NOMO-1 treated with DMSO at 0.1 percent for 48 hours (cell line): ENCODE measurements around the gene SLC37A1.

Experiments used
- DNase-seq: peaks from one replicate; lab custom pipeline; 2025; ENCODE audit not compliant: unreplicated experiment; lab: John Stamatoyannopoulos, UW

Gene SLC37A1

DNA sequence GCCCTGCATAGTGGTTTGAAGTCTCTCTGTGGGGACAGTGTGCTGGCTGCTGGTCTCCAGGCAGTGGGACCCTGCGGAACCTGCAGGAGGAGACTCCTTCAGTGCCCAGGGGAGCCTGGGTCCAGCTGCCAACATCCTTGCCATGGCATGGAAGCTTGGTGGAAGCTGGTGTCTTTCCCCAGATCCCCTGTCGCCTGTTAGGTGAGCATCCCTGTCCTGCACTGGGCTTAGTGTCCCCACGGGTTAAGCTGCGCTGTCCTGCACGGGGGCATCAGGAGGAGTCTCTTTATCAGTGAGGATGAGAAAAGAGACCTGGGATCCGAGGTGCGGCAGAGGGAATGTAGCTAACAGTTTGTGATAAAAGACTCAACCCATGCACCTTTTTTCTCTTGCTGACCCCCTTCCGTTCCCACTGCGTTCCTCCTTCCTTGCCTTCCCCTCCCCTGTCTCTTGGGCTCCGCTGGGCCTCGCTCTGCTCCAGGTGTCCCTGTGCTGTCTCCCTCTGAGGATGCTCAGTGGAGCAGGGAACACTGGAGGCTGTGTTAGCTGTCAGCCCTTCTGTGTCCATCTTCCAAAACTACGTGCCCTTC is 59.3 kb downstream of the SLC37A1 start:
- no peak for DNase-seq

- DNase-seq: no peak
Observed at GRCh38 chr21:42574234-42575027, 60.8 kb downstream of the SLC37A1 start.

- no peak for DNase-seq
Observed at GRCh38 chr21:42575111-42575510, 61.5 kb downstream of the SLC37A1 start.

GRCh38 chr21:42576639-42577038 is 63.0 kb downstream of the SLC37A1 start:
- no peak for DNase-seq

- no peak for DNase-seq
Observed at GRCh38 chr21:42578034-42578433, 64.4 kb downstream of the SLC37A1 start.

- DNase-seq: no peak
Observed at GRCh38 chr21:42578761-42579415, 65.2 kb downstream of the SLC37A1 start.

- no peak for DNase-seq
Observed at GRCh38 chr21:42579456-42580075, 65.9 kb downstream of the SLC37A1 start.

DNA sequence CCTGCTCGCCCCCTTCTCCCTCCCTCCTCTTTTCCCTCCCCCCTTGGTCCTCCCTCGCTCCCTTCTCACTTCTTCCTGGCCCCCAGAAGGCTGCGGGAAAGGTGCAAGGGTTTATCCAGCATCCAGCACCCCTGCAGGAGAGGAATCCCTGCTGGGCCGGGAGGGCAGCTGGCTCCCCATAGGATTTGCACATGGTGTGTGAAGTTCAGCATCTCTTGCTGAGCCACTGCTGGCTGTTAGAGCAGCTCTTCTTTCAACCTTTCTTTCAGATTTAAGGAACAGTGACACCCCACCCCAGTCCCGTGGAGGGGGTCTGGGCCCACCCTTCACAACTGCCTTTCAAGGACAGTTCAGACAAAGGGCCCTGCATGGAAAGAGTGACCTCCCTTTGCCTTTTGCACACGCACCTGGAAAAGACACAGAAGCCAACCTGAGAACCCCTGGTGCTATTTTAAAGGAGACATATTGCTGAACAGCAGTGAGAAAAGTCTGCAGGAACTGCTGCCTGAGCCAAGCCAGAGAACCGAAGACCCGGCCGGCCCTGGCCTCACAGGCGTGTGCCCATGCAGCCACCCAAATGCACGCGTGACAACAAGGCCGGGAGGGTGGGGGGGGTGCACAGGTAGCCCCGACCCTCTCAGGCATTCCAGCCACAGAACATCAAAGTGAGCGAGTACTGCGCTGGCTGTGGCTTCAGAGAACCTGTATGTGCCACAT is 66.6 kb downstream of the SLC37A1 start:
- DNase-seq: no peak

DNA sequence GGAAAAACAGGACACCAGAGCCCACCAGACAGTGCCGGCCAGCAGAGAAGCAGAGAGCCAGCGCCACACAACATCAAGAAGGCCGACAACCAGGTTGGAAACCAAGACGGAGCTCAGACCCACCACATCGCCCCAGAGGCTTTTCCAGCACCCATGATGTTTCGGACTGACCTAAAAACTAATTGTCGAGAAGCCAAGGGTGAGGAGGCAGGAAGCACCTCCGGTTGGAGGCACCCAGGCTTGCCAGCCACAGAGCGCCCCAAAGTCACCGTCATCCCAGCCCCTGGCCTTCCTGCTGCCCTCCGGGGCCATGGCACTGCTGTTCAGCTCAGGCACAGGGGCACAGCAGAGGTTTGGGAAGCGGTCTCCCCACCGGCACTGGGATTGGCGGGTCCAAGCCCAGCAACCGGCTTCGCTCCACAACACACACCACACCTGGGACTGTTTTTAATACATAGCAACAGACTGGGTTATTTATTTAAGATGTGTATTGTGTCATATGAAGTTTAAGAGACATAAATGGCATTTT is 67.2 kb downstream of the SLC37A1 start:
- DNase-seq: no peak

DNA sequence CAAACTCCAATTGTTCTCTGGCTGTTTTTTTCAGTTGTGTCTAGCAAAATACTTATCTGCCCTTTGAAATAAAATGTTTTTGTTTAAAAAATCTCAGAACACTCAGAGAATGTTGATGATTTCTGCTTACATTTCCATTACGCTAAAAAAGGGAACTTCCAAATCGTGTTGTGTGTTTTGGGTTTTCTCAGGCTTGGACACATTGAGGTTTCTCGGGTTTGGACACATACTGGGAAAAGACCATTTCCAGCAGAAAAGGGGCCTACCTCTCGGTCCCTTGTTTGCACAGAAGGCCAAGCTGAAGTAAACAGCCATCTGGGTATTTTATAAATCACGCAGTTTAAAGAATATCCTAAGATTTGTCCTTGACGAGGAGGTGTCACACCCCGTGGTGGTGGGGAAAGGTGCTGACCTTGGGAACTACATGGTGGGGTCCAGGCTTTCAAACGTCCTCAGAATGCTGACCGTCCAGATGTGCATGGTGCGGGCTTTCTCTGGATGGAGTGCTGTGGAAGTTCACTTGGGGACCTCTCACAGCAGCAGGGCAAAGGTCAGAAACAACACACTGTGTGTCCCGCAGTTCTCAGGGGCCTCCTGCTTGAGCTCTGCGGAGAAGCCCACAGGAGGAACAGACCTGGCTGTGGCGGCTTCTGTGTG is 67.8 kb downstream of the SLC37A1 start:
- DNase-seq: no peak

DNA sequence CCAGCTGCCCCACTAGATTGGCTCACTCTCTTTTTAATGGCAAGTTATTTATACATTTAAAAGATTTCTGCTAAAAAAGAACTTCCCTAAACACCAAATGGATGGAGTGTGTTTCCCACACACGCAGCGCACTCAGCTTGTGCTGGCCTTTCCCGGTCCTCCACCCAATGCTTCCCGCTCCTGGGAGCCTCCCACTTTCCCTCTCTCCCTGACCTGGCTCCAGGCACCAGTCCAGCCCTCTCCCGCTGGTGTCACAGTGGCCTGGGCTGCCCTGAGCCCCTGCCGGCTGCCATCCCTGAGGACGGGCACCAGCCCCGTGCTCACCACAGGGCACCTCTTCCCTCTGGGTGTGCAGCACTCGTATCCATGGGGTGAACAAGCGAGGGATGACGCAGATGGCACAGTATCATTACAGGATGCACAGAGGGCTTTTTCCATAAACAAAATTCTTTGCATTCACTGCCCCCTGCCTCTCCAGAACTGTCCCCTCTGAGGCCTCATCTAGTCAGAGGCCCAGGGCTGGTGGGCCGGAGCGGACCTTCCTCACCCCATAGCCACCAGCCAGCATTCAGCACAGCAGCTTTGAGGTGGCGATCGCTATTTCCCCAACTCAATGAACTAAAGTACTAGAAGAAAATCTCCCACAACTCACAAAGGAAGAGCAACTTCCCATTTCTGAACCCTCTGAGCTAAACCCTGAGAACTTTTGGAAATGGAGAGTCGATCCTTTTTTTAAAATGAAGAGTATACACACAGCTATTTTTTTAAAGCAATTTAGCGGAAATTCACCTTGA is 68.5 kb downstream of the SLC37A1 start:
- DNase-seq: peak; percentile 15

DNA sequence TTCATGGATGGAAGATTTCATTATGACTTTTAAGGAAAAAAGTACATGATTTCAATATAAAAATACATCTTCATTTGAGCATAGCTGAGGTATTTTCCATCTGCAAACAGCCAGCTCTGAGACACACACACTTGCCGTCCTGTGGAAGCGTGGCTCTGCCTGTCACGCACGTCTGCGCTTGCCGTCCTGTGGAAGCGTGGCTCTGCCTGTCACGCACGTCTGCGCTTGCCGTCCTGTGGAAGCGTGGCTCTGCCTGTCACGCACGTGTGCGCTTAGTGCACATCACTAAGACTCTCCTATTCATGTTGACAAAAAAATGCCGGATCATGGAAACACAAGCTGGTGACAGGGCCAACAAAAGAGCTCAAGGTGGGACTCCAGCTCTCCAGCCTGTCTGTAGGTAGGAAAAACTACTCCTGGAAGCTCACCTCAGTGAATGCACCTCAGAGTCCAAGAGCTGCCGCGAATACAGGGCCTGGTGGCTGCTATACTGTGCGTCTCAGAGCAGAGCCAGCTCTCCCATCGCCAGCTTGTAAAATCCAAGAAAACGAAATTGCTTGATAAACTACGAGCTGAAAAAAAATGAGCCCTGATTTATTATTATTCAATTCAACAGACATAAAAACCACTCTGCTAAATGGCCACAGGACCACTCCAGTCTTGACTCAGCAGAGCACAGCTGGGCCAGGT is 69.3 kb downstream of the SLC37A1 start:
- no peak for DNase-seq

GRCh38 chr21:42583477-42584295 is 70.0 kb downstream of the SLC37A1 start:
- no peak for DNase-seq

GRCh38 chr21:42584296-42584641 is 70.6 kb downstream of the SLC37A1 start:
- DNase-seq: no peak

GRCh38 chr21:42585881-42586280 is 72.2 kb downstream of the SLC37A1 start:
- no peak for DNase-seq

- no peak for DNase-seq
Observed at GRCh38 chr21:42586406-42586805, 72.8 kb downstream of the SLC37A1 start.

DNA sequence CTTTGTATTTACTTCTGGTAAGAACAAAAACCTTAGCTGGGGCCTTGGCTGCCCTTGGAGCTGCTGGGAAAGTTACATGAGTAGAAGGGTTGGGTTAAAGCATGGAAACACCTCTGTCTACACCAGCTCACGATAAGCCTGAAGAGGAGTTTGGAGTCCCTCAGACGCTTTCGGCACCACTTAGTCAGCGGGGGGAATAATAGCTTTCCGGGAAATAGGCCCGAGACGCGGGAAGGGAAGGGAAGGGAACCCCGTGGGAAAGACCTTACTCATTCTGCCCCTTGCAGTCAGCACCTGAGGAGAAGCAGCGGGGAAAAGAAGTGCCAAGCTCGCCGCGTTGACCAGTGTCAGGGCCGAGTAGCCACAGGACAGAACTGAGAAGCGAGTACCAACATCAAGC is 73.4 kb downstream of the SLC37A1 start:
- DNase-seq: no peak

- no peak for DNase-seq
Observed at GRCh38 chr21:42590431-42591131, 76.9 kb downstream of the SLC37A1 start.
